ENCODE data around the gene PBX2.
"Not testable (repeated sequence)": the region's sequence is repeated elsewhere in the genome, so short reads cannot be mapped to it uniquely, and the experiment has no call there.

The PBX2 gene

DNA sequence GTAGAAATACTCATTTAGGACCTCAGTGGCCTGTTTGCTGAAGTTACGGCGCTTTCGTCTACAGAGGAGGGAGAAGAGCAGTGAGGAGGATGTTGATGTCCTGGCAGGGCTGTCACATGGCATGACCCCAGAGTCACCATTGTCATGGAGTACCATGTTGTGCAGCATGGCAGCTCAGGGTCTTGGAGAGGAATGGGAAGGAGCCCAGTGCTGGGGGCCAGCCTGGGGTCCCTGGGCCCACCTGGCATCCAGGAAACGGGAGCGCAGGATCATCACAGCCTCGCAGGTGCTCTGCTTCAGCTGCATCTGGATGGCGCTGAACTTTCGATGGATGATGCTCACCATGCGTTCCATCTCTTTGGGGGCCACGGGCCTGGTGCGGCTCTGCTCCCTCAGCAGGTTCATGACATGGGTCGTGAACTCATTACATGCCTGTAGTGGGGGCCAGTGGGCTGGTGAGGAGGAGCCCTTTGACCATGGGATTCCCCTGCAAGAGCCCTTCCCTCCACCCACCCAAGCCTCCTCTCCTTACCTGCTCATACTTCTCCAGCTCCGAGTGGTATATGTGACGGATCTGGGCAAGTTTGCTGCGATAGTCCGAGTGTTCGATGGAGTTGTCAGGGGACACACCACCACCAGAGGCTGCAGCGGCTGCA is 2.1 kb downstream of the PBX2 start:
- not testable (repeated sequence) for DNase-seq

DNA sequence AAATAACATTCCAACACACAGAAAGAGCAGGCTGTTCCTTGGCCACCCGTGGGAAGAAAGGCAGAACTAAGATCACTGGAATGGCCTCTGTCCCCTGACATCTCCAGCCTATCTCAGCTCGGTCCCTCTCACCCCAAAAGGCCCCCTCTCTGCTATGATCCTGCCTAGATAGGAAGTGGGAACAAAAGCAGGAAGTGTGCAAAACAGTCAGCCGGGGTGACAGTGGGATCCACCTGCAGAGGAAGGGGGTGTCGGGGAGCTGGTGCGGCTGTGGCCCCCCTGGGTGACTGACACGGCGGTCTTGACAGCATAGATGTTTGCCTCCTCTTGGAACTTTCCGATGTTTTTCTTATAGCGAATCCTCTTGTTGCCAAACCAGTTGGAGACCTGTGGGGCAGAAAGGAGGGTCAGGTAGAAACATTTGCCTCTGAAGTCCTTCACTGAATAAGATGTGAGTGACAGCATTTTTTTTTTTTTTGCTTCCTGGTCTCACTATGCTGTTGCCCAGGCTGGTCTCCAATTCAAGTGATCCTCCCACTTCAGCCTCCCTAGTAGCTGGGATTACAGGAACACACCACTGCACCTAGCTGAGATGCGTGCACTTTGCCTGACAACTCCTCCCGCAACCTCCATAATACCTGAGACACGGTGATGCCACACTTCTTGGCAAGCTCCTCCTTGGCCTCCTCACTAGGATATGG is 2.8 kb downstream of the PBX2 start:
- no peak for DNase-seq

DNA sequence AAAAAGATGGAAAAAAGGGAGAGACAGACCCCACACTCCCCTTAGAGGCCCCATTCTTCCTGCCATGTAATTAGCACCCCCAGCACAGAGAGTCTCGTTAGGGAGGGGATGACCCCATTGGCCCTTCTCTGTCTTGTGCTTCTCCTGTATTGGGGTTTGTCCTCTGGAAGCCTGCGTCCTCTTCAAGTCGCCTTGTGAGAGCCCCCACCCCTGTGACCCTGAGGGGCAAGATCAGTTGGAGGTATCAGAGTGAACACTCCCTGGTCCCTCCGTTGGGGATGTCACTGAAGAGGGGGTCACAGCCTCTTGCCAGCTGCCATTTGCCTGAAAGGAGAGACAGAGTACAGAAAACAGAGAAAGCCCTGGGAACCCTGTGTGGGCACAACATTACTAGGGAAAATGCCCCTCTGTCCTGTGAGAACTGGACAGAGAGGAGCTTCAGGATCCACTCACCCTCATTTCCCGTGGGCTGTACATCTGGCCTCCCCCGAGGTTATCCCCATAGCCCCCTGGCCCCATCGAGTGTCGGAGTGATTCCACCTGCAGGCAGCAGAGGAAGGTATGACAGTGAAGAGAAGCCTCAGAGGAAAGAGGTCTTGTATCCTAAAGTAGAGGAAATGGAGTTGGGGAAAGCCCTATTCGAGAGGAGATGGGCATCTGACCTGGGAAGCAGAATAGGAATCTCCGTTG is 3.7 kb downstream of the PBX2 start:
- not testable (repeated sequence) for DNase-seq

DNA sequence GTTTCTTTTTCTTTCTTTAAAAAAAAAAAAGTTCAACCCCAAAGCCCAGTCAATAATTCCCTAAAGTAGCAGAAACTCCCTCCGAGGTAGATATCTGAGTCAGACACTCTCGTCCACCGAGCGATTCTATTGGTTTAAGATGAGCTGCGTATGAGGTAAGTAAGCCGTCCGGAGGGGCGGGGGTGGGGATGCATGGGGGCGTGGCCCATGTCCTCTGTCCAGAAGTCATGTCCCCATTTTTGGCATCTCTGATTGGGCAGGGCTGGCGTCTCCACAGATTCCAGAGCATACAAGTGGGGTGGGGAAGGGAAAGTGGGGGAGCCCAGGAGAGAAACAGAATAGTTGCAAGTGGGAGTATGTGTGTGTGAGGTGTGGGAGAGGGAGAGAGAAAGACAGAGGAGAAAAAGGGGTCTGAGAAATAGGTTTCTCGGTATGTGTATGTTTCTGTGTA is 4.3 kb downstream of the PBX2 start:
- DNase-seq: peak in 8 of 56 donors; percentile 8 to 48 (median 18)

DNA sequence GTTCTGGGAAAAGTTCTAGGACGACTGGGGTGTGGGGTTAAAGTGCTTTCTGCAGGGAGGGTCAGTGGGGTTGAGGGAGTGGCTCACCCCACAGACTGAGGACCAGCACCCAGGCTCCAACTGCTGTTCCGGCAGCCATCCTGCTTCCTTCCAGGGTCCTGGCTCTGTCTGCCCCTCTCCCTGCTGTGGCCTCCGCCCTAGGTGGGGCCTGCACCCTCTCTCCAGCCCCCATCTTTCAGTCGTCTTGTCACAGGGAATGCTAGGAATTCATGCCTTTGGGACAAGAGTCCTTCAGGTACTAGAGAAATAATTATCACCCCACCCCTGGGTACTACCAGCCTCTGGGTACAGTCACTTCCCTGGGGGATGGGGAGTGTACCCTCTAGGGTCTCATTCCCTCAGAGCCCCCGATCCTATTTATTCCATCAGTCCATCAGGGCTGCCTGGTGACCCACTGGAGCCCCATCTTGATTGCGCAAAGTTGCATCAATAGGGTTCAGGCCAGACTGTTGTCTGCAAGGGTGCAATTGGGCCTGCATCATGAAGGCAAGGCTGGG is 5.8 kb downstream of the PBX2 start, which contains the start of gene AGER:
TSS of gene AGER (minus strand) at position 170 of the 557 bp plus-strand sequence. CDS start at position 139, 31 bp downstream.
- no peak for DNase-seq

DNA sequence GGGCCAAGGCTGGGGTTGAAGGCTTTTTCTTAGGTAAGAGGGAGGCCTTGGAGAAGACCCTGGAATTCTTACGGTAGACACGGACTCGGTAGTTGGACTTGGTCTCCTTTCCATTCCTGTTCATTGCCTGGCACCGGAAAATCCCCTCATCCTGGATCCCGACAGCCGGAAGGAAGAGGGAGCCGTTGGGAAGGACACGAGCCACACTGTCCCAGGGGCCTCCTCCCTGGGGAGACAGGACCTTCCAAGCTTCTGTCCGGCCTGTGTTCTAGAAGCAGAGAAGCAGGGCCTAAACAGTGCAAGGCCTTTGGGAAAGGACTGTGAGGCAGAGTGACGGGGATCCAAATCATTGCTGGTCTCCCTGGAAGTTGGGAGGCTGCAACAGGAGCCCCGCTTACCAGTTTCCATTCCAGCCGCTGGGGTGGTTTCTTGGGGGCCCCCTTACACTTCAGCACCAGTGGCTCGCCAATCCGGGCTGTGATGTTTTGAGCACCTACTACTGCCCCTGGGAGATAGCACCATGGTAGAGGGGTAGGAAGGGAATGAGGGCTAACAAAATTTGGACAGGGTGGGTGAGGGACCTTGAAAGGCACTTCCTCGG is 6.4 kb downstream of the PBX2 start:
- DNase-seq: no peak

DNA sequence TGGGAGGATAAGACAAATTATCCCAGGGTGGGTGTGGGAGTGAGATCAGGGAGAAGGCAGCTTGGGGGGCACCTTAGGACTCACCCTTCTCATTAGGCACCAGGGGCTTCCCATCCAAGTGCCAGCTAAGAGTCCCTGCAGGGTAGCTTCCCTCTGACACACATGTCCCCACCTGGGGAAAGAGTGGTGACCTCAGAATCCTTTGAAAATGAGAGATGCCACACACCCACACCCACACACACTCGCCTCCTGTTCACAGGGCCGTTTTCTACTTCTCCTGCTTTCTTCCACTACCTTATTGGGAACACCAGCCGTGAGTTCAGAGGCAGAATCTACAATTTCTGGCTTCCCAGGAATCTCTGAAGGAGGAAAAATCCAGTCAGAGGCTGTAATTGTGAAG is 7.0 kb downstream of the PBX2 start:
- no peak for DNase-seq

DNA sequence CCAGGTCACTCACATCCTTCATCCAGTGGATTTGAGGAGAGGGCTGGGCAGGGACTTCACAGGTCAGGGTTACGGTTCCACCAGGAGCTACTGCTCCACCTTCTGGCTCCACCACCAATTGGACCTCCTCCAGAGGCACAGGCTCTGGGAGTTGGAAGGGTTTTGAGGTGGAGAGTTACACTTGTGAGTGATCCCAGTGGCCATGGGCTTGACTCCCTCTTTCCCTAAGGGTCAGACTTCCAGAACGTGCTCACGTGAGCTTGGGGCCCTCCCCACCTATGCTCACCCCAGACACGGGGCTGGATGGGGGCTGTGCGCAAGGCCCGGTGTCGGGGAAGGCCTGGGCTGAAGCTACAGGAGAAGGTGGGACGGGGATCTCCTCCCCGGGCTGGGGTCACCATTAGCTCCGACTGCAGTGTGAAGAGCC is 7.4 kb downstream of the PBX2 start:
- DNase-seq: no peak

DNA sequence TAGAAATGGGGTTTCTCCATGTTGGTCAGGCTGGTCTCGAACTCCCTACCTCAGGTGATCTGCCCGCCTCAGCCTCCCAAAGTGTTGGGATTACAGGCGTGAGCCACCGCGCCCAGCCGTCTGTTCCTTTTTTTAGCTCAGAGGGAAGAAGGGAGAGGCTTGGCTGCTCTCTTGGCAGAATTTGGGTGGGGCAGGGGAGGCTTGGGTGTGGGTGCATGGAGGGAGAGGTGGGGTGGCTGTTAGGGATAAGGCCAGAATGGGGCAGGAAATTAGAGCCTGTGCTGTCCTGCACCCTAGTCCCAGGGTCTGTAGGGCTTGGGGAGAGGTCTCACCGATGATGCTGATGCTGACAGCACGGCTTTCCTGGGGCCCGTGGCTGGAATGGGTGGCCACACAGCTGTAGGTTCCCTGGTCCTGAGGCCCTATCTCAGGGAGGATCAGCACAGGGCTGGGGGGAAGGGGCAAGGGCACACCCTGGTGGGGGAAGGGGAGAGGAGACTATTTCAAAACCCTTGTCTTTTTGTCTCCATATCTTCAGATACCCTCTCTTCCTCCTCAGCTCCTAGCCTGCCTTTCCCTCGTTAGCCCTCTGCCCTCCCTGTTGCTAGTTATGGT is 8.0 kb downstream of the PBX2 start:
- no peak for DNase-seq

DNA sequence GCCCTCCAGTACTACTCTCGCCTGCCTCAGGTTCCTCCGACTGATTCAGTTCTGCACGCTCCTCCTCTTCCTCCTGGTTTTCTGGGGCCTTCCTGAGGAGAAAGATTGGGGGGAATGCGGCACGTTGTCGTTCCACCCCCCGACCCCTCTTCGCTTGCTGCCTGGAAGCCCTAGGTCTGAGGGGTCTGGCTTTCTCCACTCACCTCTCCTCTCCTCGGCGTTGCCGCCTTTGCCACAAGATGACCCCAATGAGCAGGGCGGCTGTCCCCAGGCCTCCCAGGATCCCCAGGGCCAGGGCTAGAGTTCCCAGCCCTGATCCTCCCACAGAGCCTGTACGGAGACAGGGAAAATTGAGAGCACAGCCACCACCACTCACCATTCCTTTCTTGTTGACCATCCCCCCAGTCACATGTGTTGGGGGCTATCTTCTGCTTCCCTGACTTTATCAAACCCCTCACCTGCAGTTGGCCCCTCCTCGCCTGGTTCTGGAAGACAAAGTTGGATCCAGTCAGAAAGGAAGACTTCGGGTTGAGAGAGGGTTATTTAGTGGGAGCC is 8.8 kb downstream of the PBX2 start:
- no peak for DNase-seq

DNA sequence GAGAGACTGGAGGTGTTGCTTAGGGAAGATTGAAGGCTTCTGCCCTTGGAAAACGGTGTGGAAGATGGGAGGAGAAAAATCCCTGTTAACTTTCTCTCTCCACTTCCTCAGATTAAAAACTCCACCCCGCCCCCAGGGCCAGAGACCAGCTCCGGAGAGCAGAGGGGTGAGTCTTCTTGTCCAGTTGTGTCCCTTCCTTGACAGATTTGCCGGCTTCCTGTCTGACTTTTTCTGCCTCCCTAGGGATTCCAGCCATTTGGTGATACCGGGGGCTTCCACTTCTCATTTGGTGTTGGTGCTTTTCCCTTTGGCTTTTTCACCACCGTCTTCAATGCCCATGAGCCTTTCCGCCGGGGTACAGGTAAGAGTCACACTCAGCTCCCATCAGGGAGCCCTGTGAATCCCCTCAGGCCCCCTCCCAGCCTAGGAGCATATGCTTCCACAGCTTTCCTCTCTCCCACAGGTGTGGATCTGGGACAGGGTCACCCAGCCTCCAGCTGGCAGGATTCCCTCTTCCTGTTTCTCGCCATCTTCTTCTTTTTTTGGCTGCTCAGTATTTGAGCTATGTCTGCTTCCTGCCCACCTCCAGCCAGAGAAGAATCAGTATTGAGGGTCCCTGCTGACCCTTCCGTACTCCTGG is 10.1 kb downstream of the PBX2 start:
- DNase-seq: no peak

DNA sequence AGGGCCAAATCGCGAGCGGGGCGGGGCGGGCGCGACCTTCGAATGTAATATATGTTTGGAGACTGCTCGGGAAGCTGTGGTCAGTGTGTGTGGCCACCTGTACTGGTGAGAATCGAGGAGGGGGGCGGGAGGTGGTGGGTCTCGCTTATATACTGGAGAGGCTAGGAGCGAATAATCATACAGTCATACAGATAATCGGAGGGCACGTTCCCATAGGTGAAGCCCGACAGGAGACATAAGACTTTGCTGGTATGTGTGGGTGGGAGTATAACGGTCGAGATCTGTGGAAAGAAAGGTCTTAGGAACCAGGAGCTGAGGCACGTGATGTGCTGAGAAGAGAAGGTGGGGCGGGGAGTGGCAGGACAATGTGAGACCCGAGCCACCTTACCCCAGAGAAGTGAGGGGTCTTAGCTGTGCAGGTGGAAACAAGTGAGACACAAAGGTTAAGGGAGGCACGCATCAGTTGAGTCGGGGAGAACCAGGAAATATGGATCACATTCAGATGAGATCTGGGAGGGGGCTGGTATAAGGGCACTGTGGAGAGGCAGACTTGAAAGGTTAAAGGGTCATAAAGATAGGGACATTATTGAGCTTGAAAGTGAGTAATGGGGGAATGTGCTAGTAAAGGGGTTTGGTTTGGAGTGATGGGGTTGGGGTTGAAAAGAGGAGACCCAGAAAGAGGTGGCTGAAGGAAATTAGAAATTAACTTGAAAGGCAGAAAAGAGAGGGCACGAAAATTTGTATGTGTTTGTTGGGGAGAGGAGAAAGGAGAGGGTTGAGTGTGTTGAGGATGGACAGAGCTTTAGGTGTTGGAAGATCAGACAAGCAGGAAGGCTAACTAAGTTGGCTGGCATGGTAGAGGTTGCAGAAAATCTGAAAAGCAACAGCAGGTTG is 11.2 kb downstream of the PBX2 start:
- no peak for DNase-seq

DNA sequence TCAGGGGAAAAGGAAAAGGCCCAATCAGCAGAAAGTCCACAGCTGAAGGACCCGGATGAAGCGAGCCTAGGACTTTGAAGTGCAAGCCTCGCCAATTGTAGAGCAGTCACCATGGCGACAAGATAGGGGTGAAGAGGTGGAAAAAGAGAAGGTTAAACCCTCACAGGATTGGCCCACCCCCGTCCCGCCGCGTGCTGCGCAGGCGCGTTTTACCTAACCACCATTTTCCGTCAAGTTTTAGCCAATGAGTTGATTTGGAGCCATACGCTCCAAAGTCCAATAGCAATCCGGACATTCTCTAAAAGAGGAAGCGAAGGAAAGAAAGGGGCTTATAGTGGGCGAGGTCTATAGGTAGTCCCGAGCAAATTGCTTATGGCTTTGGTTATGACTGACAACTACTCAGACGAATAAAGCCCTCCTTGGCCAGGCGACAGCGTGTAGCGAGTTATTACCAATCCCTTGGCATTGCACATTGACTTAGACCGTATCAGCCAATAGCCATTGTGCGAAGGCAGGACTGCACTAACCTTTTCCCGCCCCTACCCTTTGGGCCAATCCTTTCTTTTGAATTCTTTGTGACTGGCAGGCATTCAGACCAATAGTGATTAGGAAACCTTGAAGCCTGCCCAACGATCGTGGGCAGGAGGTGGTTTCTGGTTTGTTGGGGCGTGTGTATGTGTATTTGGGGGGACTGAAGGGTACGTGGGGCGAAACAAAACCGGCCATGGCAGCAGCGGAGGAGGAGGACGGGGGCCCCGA is 12.0 kb downstream of the PBX2 start, which contains the start of gene RNF5:
TSS of gene RNF5 (plus strand) at position 618 of the 759 bp plus-strand sequence. CDS start at position 725, 107 bp downstream.
- peak; percentile 64 to 100 (median 97) for DNase-seq

DNA sequence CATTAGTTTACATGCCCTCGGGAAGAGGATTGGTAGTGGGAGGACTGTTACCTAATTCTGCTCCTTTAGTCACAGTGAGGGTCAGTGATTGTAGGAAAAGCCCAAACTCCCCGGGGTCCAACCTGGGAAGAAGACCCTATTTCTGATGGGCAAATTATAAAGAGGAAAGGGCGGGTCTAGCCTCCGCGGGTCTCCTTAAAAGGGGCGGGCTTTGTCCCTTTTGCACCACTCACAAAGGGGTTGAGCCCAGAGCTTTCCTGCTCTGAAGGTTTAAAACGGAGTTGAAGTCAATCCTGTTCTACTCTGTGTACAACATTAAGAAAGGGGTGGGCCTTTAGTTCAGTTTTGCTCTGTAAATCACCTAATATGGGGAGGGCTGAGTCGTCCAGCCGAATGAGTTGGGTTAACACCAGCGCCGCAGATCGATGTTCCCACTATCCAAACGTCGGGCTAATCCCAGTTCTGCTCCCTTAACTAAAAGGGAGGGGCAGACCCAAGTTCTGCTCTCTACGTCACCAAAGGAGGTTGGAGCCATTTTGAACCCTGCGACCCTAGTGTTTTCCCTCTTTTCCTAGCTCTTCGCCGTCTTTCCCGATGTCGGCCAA is 12.7 kb downstream of the PBX2 start:
- DNase-seq: peak in 6 of 56 donors; percentile 44 to 63 (median 57)

DNA sequence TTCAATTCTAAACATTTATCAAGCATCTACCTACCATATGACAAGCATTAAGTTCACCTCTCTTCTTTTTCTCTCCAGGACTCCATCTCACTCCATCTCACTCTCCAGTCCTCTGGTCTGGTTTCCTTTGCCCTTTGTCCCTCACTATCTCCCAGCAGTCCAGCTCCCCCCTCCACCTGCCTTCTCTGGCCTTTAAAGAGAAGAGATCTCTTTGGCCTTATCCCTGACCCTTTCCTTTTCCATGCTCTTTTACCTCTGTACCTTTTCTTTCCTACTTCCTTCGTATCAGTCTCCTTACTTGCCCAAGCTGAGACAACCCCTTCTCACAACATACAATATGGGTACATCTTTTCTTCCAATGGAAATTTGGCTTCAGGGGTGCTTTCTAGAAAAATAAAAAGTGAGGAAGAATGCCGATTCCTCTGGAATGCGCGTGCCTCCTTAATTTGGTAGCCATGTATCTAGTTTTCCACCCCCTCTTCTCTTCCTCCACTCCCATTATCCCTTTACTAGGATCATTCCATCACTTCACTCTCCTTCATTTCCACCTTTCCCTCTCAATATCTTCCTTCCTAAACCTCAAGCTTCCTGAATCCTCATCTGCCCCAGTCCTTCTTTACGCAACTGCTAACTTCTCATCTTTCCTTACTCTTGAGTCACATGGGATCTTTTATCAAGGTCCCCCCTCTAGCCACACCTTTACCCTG is 13.4 kb downstream of the PBX2 start:
- DNase-seq: no peak

DNA sequence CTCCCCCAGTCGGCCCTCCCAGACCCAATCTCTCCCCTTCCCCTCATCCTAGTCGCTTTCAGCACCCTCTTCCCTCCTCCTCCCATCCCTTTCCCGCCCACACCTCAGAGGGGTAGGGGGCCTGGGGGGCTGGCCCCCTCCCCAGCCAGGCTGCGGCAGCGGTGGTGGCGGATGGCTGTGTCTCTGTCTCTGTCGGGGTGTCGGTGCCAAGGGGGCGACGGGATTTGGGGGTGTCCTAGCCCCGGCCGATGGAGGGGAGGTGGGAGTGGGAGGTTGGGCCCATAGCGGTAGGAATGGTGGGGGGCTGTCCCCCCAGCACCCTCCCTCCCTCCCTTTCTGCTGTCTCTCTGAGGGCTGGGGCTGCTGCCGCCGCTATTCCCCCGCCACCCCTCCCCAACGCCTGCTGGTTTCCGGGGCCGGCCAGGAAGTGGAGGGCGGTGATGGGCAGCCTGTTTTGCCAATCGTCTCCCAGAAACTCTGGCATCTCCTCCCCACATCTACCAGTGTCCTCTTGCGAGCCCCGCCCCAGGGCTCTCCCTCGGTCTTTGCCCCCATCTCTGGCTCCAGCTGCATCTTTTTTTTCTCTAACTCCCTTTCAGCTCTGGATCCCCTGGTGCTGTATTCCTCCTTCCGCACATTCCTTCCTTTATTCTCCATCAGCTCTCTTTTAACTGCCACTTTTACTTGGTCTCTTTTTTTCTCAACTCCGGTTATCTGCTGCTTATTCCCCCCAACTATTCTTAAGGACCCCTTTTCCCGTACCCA is 14.1 kb downstream of the PBX2 start, which contains the start of gene AGPAT1:
TSS of gene AGPAT1 (minus strand) at position 374 of the 765 bp plus-strand sequence. CDS start 4,588 bp downstream, outside the sequence.
- peak; percentile 57 to 99 (median 96) for DNase-seq

Measured in amygdala (tissue), 56 donors.